CD4-positive, alpha-beta T cell treated with Interleukin-6 at 100 ng/mL for 8 hours (primary cell): Measurements from ENCODE around the gene LIMA1.
A peak's percentile ranks its signal among the peaks of the same experiment; 100 is the strongest.

Source experiments
- DNase-seq: peaks from one replicate; pipeline ENCODE4 v3.0.0-alpha.2; 2020; ENCODE audit warnings: mixed read lengths, low spot score

LIMA1 gene

GRCh38 chr12:50217202-50217601, 66.1 kb downstream of the LIMA1 start:
- no peak for DNase-seq

- no peak for DNase-seq
Observed at GRCh38 chr12:50215033-50215432, 68.3 kb downstream of the LIMA1 start.

- DNase-seq, result no peak
Observed at GRCh38 chr12:50214018-50214417, 69.3 kb downstream of the LIMA1 start.

GRCh38 chr12:50213439-50213838, 69.9 kb downstream of the LIMA1 start:
- no peak for DNase-seq

DNA sequence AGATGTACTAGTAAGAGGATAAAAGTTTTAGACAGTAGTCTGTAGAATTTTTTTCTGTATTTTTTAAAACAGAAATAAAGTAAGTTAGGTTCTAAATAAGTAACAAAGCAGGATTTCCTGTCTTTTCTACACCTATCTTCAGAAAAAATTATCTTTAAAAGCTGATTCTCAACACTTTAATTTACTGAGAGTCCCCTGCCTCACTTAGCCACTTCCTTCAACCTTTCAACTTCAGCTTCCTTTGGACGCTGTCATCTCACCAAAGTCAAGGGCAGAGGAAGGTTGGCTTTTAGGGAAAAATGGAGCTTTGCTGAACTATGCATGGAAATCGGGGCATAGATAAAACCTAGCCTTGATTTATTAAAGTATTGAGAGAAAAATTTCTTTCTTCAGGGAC, 71.3 kb downstream of the LIMA1 start:
- DNase-seq, result no peak

GRCh38 chr12:50211392-50212070, 71.8 kb downstream of the LIMA1 start:
- DNase-seq, result peak; percentile 12

DNA sequence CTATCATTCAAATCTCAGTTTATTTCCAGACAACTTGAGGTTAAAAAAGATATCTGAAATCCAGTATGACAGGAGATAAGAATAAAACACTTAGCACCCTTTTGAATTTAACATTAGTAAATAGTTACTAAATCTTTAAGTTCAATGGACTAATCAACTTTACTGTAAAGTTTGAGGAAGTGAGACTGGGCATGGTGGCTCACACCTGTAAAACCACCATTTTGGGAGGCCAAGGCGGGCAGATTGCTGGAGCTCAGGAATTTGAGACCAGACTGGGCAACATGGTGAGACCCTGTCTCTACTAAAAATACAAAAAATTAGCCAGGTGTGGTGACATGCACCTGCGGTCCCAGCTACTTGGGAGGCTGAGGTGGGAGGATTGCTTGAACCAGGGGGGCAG, 75.9 kb downstream of the LIMA1 start:
- no peak for DNase-seq

DNA sequence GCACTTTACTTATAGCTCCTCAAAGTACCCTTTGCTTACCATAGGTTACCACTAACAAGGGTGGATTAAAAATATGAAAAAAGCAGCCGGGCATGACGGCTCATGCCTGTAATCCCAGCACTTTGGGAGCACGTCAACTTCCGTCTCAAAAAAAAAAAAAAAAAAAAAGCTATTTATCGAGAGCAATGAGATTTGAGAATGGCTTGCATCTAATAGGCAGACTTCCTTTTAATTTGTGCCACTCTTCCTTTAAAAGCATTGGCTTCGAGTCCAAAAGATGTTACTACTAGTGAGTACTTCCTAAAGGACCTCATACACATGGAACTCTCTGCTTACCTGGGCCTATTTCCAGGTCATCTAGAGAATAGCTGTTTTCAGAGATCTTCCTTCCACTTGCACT, 77.7 kb downstream of the LIMA1 start:
- DNase-seq, result no peak

DNA sequence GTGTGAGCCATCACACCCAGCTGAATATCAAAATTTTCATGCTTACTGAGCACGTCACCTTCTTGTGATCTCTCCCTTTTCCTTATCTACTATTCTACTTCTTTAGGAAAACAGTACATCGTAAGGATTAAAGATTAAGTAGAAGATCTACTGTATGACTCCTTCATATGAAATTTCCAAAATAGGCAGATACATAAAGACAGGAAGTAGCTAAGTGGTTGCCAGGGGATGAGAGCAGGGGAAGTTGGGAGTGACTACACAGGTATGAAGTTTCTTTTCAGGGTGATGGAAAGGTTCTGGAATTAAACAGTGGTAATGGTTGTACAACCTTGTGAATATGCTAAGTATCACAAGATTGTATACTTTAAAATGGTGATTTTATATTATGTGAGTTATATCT, 79.6 kb downstream of the LIMA1 start:
- DNase-seq, result no peak

- DNase-seq, result no peak
Observed at GRCh38 chr12:50201987-50202521, 81.3 kb downstream of the LIMA1 start.

DNA sequence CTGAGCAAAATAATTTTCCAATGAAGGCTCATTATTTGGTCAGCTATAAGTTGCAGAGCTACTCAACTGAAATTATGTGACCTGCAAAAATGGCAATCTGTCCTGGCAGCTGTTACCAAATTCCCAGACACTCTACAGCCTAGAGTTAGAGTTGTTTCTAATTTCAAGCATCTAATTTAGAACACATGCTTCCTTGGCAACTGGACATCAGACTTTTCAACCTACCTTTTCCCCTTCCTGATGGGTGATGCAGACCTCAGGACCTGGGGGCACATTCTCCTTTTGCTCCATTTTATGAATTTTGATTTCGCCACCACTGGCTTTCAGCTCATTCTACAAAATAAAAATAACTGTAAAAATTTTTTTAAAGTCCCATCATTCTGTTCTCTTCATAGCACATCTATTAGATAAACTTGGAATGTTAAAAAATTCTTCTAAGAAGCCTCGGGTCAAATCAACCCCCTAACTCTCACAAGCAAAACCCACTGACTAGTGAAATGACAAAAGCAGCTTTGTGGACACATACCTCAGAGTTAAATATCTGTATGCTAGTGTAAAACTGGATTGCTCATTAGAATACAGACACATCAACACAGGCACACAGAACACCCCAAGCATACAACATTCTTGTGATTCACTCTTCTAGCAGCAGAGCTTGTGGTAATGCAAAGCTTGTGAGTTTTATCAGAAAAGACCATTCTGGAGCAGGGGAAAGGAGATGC, 82.6 kb downstream of the LIMA1 start:
- no peak for DNase-seq

- DNase-seq, result no peak
Observed at GRCh38 chr12:50198829-50199228, 84.5 kb downstream of the LIMA1 start.

DNA sequence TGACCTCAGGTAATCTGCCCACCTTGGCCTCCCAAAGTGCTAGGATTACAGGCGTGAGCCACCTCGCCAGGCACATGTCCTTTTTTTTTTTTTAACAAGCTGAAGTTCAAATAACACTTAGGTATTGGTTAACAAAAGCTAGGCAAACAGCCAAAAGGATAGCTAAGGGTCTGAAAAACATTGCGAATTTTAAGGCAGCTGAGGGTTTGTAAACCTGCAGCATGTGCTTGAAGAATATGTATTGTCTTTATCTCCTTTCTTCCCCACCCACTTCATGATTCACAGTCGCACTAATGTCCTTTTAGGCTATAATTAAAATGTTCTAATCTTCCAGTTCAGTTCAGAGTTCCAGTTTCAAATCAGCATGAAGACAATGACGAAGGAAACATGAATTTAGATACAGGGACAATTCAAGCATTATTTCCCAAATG, 86.0 kb downstream of the LIMA1 start:
- DNase-seq, result no peak

GRCh38 chr12:50196537-50196936, 86.8 kb downstream of the LIMA1 start:
- DNase-seq, result no peak

- no peak for DNase-seq
Observed at GRCh38 chr12:50195832-50196231, 87.5 kb downstream of the LIMA1 start.

DNA sequence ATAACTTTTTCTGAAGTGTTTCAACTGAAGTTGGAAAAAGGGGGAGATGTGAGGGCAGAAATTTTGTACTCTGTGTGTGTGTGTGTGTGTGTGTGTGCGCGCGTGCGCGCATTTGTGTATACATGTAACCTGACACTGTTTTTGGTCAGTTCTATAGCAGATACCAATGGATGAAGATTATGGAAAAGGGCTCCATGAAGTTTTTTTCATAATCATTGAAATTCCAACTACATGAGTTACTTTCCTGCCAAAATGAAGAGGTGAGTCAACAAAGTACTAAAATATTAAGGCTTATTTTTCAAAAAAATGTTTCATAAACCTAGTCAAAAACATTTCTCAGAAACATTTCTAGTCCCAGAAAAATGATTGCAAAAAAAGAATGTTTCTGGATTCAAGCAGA, 90.4 kb downstream of the LIMA1 start:
- no peak for DNase-seq

DNA sequence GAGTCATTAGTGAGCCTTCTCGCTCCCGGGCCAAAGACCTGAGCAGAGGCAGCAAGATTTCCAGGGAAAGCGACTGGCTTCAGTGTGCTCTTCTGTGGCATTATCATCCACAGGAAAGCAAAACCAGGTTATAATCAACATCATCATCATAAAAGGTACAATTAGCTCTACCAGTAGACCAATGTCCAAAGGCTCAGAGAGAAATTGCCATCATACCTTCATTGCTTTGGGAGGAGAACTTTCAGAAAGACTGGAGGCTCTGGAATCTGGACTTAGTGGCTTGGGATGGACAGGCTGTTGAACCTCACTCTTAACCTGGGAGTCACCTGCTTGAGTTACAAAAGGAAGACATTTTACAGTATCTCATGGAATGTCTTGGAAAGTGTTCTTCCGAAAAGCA, 91.1 kb downstream of the LIMA1 start:
- DNase-seq, result no peak

DNA sequence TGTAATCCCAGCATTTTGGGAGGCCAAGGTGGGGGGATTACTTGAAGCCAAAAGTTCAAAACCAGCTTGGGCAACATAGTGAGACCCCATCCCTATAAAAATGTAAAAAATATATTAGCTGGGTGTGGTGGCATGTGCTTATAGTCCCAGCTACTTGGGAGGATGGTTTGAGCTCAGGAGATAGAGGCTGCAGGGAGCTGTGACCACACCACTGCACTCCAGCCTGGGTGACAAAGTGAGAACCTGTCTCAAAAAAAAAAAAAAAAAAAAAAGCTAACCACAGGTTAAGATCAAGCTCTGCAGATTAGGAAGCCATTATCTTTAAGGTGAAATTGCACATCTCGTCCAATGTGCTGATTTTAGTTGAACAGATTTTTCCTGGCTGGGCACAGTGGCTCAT, 92.5 kb downstream of the LIMA1 start:
- DNase-seq, result no peak

DNA sequence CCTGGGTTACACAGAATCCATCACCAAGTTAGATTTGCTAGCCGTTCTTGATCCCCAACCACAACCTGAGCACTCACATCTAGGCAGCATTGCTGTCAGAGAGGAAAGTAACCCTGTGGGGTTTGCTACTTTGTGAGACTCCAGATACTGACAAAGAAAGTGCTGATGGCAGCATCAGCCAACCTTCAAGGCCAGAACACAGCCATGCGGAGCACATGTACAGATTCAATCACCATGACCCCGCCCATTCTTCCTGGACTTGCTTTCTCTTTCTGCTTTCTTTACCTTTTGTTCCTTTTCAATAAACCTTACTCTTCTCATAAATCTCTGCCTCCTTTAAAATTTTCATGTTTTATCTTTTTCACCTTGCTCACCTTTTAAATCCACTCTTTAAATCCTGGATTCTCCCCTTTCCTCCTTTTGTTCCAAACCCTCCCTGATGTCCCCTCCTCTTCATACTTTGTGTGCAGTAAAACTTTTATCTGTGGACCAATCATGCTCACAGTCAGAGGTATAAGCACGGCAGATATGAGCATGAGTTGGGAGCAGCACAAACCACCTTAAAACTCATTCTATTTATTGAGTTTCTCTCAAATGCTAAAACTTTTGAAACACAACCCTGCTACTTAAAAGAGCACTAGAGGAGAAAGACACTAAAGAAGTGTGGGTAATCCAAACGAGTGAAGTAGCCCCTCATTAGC, 94.3 kb downstream of the LIMA1 start:
- DNase-seq, result peak; percentile 29

GRCh38 chr12:50188241-50188781, 95.0 kb downstream of the LIMA1 start:
- no peak for DNase-seq

DNA sequence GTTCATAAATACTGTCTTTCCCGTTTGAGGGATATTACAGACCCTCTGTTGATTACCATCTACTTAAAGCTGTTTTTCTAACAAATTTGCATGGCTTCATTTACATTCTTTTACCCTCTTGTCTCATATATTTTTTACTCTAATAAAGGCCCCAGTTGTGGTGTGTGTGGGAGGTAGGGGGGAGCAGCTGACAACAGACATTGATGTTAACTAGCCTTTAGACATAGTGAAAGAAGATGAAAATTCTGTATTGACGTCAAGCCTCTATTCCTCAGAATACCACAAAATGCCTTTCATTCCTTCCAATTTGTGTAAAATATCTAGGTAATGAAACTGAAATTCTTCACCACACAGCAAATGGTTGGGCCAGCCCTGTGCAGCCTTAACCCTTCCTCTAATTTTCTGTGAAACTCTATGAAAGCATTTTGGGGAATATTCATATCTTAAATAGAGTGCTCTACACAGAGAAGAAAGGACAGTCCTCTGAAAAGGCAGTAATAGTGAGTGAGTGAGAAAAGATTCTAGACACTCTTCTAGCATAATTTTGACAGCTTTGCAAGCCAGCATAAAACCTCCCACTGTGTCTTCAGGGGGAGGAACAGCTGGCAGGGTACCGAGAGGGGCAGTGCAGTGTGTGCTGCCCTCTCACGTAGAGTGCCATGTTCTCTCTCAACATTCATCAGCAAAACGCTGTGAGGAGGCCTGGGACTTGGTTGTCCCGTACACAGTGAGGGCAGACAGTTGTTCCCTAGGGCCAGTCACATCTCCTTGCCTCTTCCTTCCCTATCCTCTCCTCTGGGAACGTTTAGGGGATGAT, 96.0 kb downstream of the LIMA1 start:
- DNase-seq, result no peak

DNA sequence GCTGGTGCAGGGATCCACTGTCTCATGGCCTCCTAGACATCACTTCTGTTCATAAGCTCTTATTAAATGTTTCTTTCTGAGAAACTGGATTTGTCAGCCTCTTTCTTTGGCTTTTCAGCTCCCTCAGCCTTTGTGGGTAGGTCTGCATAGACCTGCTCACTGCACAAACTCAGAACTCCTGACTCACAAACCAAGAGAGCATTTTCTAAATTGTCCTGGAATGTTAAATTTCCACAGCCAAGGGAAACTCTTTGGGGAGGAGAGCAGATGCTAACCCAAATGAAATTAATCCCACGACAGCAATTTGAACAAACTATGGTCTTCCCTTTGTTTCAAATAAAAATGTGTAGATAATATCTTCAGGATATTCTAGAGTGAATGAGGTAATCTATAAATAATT, 96.6 kb downstream of the LIMA1 start:
- no peak for DNase-seq
